Measurements from ENCODE around the gene RPS8.
"Not testable (repeated sequence)": the region's sequence is repeated elsewhere in the genome, so short reads cannot be mapped to it uniquely, and the experiment has no call there.

Gene RPS8

DNA sequence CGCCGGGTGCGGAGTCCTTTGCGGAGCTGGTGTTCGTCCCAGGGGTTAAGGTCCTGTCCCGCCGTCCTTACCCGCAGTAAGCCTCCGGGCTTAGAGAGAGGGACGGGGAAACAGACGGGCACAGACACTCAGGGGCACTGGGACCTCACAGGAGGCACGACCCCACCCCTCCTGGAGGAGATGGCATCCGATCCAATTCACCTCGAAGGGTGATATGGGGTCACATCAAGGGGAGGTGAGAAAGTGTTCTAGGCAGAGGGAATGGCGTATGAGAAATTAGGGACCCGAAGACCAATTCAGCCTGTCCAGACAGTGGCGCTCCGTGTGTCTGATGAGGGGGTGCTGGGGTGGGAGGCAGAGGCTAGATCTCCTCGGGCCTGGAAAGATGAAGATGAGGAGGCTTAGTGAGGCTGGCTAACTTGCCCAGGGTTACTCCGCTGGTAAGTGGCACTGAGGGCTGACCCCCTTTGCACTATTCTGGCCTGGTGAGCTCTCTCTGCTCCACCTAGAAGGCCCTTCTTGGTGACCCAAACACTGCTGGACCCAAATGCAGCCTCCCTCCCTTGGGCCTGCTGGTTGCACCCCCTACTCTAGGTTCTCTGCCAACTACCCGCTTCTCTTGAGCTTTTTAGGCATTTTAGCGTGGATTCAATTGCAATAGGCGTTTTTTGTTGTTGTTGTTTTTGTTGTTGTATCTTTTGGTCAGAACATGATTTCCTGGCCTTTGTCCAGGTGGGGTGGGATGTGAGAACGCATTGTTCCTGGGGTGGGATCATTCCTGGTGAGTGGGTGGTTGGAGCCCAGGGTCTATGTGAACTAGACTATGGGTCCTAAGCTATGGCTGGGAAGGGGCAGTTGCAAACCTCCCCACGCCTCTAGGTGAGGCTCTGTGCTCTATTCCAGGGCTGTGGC is 45.2 kb downstream of the RPS8 start:
- no peak for DNase-seq

DNA sequence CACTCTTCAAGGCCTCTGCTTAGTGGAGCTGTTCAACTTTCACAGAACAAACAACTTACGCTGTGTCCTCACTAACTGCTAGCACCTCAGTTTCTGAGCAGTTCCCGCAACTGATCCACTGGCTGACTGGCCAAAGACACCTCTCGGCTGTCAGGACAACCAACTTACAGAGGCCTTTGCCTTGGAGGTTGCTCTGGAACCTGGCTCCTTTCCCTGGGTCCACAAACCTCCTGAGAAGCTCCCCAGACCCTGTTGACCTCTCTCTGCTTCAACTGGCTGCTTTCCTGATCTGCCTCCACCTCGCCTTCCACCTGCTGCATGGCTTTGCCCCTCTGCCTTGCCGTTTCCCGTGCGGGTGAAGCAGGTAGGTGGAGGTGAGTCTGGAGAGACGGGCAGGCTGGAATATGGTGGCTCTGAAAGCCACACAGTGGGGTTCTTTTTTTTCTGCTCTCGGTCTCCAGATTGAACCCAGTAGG is 45.9 kb downstream of the RPS8 start:
- no peak for DNase-seq

DNA sequence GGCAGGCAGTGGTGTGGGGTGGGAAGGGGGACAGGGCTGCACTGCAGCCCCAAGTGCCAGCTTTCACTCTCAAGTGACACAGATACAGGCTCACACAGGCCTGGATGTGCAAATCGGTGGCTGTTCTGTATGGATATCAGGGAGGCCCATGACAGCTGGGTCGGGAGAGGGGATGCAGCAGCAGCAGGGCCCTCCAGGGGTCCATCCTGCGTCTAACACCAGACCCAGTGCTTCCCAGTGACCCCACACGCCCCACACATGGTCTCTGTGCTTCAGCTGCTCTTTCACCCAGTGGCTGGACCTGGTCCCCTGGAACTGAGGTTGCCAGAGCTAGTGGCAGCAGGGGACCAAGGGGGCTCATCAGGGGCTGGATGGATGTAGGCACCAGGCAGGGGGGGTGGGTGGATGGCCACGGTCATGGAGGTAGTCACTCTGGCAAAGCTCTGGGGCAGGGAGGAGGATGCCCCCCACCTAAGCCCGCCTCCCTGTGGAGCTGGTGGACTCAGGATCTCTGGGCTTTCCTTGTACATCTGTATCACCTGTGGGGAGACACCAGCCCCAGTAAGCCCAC is 46.9 kb downstream of the RPS8 start:
- no peak for DNase-seq

DNA sequence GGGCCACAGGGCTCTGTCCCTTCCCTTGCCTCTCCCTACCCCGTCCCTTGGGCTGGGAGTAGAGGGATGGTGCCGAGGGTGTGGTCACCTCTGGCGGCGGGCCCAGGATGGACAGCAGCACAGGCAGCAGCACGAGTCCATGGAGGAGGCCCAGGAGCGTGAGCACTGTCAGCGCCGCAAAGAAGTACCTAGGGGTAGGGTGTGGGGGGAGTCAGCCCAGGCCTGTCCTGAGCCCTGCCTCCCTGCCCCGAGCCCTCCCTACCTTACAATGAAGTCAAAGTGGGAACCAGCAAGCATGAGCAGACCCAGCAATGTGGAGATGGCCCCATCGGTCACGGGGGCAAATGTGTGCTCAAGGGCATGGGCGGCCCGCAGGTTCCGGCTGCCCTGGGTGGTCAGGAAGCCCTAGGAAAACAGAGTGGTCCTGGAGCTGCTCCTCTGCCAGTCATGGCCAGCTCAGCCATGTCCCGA is 47.7 kb downstream of the RPS8 start:
- DNase-seq: no peak

DNA sequence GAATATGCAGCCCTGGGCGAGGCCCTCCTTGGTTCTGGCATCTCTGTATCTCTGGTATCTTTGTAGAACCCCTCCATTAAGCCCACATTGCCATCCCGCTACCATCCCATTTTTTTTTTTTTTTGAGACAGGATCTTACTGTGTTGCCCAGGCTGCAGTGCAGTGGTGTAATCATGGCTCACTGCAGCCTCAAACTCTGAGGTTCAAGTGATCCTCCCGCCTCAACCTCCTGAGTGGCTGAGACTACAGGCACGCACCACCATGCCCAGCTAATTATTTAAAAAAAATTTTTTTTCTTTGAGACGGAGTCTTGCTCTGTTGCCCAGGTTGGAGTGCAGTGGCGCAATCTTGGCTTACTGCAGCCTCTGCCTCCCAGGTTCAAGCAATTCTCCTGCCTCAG is 49.1 kb downstream of the RPS8 start:
- not testable (repeated sequence) for DNase-seq

DNA sequence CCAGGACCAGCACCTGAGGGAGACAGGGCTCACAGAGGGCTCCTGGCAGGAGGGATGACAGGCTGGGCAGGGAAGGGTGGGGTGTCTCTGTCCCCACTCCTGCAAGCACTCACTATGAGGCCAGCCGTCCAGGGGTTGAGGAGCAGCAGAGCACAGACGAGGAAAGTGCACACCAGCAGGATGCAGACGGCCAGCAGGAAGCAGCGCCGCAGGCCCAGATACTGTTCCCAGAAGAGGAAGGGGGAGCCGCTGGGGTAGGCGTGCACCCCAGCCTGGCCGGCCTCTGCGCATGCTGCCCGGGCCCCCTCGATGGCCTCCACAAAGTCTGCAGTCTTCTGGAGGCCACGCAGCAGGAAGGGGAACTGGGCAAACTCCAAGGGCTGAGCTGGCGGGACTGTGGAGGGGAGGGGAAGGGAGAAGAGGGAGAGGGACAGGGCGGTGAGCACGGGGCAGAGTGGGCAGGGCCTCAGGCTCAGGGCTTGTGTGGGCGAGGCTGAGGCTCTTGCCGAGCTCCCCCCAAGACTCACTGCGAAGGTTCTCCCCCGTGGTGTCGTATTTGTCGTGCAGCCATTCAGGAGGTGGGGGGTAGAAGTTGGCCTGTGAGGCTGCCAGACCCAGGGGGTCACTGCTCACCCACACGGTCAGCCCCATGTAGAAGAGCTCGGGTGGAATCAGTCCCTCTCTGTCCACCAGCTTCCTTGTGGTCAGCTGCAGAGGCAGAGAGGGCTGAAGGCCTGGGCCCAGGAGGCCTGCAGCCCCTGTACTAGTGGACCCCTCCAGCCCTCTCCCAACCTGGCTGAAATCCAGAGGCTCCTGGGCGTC is 51.2 kb downstream of the RPS8 start:
- DNase-seq: no peak

DNA sequence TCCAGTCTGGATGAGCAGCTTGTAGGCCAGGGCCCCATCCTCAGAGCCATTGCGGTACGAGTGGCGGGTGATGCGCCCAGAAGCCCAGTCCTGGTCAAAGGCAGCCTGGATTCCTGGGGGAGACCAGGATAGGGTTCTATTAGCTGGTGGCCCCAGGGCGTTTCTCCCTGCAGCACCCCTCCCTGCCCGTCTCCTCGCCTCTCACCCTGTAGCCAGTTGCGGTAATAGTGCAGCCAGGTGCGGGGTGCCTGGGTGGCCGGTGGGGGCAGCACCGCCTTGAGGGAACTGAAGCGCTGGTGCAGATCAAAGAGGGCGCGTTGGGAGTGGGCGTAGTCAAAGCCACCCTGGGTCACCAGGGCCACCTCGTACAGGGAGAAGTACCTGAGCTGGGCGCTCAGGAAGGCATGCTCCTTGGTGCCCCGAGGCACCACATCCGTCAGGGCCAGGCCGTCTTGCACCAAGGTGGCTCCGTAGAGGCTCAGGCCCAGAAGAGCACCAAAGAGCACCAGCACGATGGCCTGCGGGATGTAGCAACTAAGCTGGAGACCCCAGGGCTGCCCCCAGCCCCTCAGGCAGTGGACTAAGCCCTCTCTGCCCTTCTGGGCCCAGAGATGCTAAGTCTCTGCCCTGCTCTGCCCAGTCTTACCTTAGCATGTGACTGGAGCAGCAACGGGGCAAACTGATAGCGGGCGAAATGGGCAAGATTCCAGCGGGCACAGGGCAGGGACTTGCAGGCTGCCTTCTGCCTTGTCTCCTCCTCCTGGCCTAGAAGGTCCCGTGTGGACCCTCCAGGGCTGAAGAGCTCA is 52.1 kb downstream of the RPS8 start:
- no peak for DNase-seq

DNA sequence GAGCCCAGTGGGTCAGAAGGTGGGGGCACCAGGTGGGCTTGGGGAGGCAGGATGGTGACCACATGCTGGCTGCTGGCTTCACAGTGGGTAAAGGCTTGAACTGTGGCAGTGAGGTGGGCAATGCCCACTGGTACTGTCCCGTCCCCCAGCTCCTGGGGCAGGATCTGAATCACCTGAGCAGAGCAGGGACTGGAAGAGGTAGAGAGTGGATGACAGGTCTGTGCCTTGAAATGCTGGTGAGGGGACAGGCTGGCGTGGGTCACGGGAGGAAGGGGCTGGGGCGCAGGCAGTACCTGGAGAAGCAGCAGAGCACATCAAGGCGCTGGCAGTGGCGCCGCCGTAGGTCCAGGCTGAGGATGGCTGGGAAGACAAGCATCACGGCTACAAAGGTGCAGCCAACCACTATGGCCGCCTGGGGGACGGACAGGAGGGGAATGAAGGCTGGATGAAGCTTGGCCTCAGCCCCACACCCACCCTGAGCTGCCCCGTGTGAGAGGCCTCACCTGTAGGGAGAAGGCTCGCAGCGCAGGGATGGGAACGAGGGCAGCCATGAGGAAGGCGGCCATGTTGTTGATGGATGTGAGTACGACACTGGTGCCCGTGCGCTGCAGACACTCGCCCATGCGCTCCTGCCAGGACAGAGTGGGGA is 52.8 kb downstream of the RPS8 start:
- no peak for DNase-seq

Data from DMS79 treated with DMSO at 0.1 percent for 48 hours (cell line).